Large intestine (tissue), 3 donors: ENCODE measurements around the gene SLC38A1. TPM values are rescaled to one million over a fixed set of nuclear protein-coding genes. Genes with fewer than 3 reads are reported as not detected.

Experiments used
- DNase-seq, 2 donors: peaks; one replicate each; pipeline versions ENCODE4 v3.0.0 to v3.0.0-alpha.2; 2013
- H3K27ac ChIP-seq: one replicate; pipeline ENCODE4 v1.5.1; 2013; ENCODE audit warnings: low read length
- H3K27me3 ChIP-seq: 2 replicates; pipeline ENCODE4 v1.6.1; 2013; ENCODE audit warnings: low read length; ENCODE audit not compliant: control insufficient read depth, insufficient read depth
- H3K36me3 ChIP-seq: 2 replicates; pipeline ENCODE4 v1.6.1; 2013; ENCODE audit warnings: low read length; ENCODE audit not compliant: control insufficient read depth, insufficient read depth
- H3K4me1 ChIP-seq: one replicate; pipeline ENCODE4 v1.6.1; 2013; ENCODE audit warnings: low read length; ENCODE audit not compliant: control insufficient read depth, insufficient read depth
- H3K4me3 ChIP-seq: one replicate; pipeline ENCODE4 v1.5.1; 2013; ENCODE audit warnings: low read length
- H3K9me3 ChIP-seq: one replicate; pipeline ENCODE4 v1.6.1; 2013; ENCODE audit warnings: mild to moderate bottlenecking, low read depth, low read length, moderate library complexity; ENCODE audit not compliant: control insufficient read depth
- WGBS: methylation state at CpG from one replicate; pipeline ENCODE4 v1.1.5; 2013; ENCODE audit warnings: low lambda C conversion rate; ENCODE audit not compliant: insufficient coverage; 5-methylcytosine and 5-hydroxymethylcytosine counted together
- polyA plus RNA-seq: library from polyadenylated mRNA; unstranded; fragments of 120-200 nt; gene quantifications from one replicate; pipeline ENCODE4 v1.2.1, GENCODE V29; 2013

Gene SLC38A1
- polyA plus RNA-seq, 1 donor: 52.9 TPM

- WGBS: no CpG with 5 or more reads among the region's 2 CpGs
- Histone ChIP-seq H3K9me3 (no peaks in the 10 kb centered on the region), H3K4me3 (no peak overlapping the region), H3K27ac (no peak overlapping the region), H3K36me3 (no peaks in the 10 kb centered on the region), H3K27me3 (no peaks in the 10 kb centered on the region), H3K4me1 (no peaks in the 10 kb centered on the region)
- DNase-seq: no peak
Measured at GRCh38 chr12:46136249-46136648, 132.6 kb downstream of the SLC38A1 start.

GRCh38 chr12:46135750-46136149, 133.1 kb downstream of the SLC38A1 start:
- Histone ChIP-seq H3K27ac (no peak overlapping the region), H3K4me3 (no peak overlapping the region), H3K36me3 (no peaks in the 10 kb centered on the region), H3K9me3 (no peaks in the 10 kb centered on the region), H3K4me1 (no peaks in the 10 kb centered on the region), H3K27me3 (no peaks in the 10 kb centered on the region)
- WGBS: 83% methylated on average over 1 of the region's 1 CpG
- no peak for DNase-seq

GRCh38 chr12:46134852-46135251, 134.0 kb downstream of the SLC38A1 start:
- no peak for DNase-seq
- H3K4me3 ChIP-seq: no peak overlapping the region
- H3K4me1 ChIP-seq: no peaks in the 10 kb centered on the region
- no peaks in the 10 kb centered on the region for H3K36me3 ChIP-seq
- H3K27me3 ChIP-seq: no peaks in the 10 kb centered on the region
- no peak overlapping the region for H3K27ac ChIP-seq
- H3K9me3 ChIP-seq: no peaks in the 10 kb centered on the region

- no peaks in the 10 kb centered on the region for H3K36me3 ChIP-seq
- peak overlapping the region; percentile 2 for H3K27ac ChIP-seq
- H3K27me3 ChIP-seq: no peaks in the 10 kb centered on the region
- no CpG with 5 or more reads among the region's 2 CpGs for WGBS
- no peak overlapping the region for H3K4me3 ChIP-seq
- DNase-seq: no peak
- H3K4me1 ChIP-seq: no peaks in the 10 kb centered on the region
- no peaks in the 10 kb centered on the region for H3K9me3 ChIP-seq
Measured at GRCh38 chr12:46134205-46134811, 134.5 kb downstream of the SLC38A1 start.

- H3K27ac ChIP-seq: peak overlapping the region; percentile 30
- no CpG with 5 or more reads among the region's 2 CpGs for WGBS
- DNase-seq: peak; percentile 33 to 34
- no peaks in the 10 kb centered on the region for H3K4me1 ChIP-seq
- H3K36me3 ChIP-seq: no peaks in the 10 kb centered on the region
- H3K9me3 ChIP-seq: no peaks in the 10 kb centered on the region
- H3K27me3 ChIP-seq: no peaks in the 10 kb centered on the region
- no peak overlapping the region for H3K4me3 ChIP-seq
Measured at GRCh38 chr12:46133751-46134150, 135.1 kb downstream of the SLC38A1 start.

Other genes with a start within 250 kb of the SLC38A1 start
- 91.6 TPM for gene SLC38A2, start 103.7 kb upstream of the SLC38A1 start, polyA plus RNA-seq